ENCODE results near the gene SDSL. TPM values are rescaled to one million over a fixed set of nuclear protein-coding genes. Genes with fewer than 3 reads are reported as not detected.

The SDSL gene
- total and polyA plus RNA-seq, 8 donors, result 5.4 to 14.2 (median 9.6) TPM

GRCh38 chr12:113398346-113399290, 23.6 kb upstream of the SDSL start:
- Histone ChIP-seq H3K9me3 (no peaks in the 10 kb centered on the region), H3K4me3 (no peak overlapping the region), H3K27me3 (no peaks in the 10 kb centered on the region), H3K27ac (no peak overlapping the region), H3K4me1 (no peaks in the 10 kb centered on the region), H3K36me3 (no peaks in the 10 kb centered on the region)
- TF ChIP-seq, protein P1, sequence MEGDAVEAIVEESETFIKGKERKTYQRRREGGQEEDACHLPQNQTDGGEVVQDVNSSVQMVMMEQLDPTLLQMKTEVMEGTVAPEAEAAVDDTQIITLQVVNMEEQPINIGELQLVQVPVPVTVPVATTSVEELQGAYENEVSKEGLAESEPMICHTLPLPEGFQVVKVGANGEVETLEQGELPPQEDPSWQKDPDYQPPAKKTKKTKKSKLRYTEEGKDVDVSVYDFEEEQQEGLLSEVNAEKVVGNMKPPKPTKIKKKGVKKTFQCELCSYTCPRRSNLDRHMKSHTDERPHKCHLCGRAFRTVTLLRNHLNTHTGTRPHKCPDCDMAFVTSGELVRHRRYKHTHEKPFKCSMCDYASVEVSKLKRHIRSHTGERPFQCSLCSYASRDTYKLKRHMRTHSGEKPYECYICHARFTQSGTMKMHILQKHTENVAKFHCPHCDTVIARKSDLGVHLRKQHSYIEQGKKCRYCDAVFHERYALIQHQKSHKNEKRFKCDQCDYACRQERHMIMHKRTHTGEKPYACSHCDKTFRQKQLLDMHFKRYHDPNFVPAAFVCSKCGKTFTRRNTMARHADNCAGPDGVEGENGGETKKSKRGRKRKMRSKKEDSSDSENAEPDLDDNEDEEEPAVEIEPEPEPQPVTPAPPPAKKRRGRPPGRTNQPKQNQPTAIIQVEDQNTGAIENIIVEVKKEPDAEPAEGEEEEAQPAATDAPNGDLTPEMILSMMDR (IDR thresholded peaks at IDR 0.05), result no peak
- DNase-seq, result peak in 1 of 6 donors; percentile 31
- ATAC-seq, result no peak
- intact Hi-C loops (cut with DNase I), result no loop called here
- WGBS, 2 donors, result 59 to 71% methylated on average over 23 to 26 of the region's 26 CpGs
- FAIRE-seq, result no peak

DNA sequence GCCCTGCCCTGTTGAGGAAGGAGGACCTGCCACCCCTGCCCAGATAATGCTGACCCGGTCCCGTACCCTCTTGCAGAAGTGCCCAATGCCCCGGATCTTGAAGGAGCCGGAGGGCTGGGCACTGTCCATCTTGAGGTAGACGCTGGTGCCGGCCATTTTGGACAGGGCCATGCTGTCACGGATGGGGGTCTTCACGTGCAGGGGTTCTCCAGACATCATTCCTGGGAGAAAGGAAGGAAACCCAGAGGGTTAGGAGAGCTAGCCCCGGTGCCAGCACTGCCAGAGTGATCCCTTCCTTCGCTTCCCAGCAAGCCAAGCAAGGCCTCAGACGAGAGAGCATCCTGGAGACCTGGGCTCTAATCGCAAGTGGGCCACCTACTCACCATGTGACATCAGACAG, 22.7 kb upstream of the SDSL start:
- Histone ChIP-seq H3K4me3 (no peak overlapping the region), H3K4me1 (peaks cover 0 to 4% (median 0%) of the 10 kb centered on the region in 3 donors), H3K9me3 (no peaks in the 10 kb centered on the region), H3K27ac (no peak overlapping the region), H3K27me3 (no peaks in the 10 kb centered on the region), H3K36me3 (no peaks in the 10 kb centered on the region)
- intact Hi-C loops (cut with DNase I), result no loop called here
- 72 to 73% methylated on average over 12 of the region's 12 CpGs for WGBS, 2 donors
- ATAC-seq (no peak), DNase-seq (peak in 1 of 6 donors; percentile 42), FAIRE-seq (no peak)
- TF ChIP-seq, protein P1 (IDR thresholded peaks at IDR 0.05), result no peak

DNA sequence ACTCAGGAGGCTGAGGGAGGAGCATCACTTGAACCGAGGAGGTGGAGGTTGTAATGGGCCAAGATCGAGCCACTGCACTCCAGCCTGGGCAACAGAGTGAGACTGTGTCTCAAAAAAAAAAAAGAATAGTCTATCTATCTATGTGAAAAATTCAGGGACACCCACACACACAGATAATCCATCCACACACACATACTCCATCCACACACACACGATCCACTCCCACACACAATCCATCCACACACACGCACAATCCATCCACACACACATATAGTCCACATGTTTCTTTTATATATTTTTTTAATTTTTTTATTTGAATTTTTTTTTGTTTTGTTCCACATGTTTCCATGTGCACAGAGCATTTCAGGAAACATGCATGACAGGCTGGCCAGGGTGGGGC, 21.8 kb upstream of the SDSL start:
- FAIRE-seq (no peak), DNase-seq (no peak), ATAC-seq (no peak)
- H3K4me3 ChIP-seq, result no peak overlapping the region
- WGBS, 2 donors, result 73 to 83% methylated on average over 4 of the region's 4 CpGs
- intact Hi-C loops (cut with DNase I), result no loop called here
- no peaks in the 10 kb centered on the region for H3K9me3 ChIP-seq
- TF ChIP-seq, protein P1 (IDR thresholded peaks at IDR 0.05), result no peak
- H3K27ac ChIP-seq, result no peak overlapping the region
- H3K27me3 ChIP-seq, result no peaks in the 10 kb centered on the region
- peaks cover 0 to 4% (median 0%) of the 10 kb centered on the region in 3 donors for H3K4me1 ChIP-seq
- H3K36me3 ChIP-seq, result no peaks in the 10 kb centered on the region

DNA sequence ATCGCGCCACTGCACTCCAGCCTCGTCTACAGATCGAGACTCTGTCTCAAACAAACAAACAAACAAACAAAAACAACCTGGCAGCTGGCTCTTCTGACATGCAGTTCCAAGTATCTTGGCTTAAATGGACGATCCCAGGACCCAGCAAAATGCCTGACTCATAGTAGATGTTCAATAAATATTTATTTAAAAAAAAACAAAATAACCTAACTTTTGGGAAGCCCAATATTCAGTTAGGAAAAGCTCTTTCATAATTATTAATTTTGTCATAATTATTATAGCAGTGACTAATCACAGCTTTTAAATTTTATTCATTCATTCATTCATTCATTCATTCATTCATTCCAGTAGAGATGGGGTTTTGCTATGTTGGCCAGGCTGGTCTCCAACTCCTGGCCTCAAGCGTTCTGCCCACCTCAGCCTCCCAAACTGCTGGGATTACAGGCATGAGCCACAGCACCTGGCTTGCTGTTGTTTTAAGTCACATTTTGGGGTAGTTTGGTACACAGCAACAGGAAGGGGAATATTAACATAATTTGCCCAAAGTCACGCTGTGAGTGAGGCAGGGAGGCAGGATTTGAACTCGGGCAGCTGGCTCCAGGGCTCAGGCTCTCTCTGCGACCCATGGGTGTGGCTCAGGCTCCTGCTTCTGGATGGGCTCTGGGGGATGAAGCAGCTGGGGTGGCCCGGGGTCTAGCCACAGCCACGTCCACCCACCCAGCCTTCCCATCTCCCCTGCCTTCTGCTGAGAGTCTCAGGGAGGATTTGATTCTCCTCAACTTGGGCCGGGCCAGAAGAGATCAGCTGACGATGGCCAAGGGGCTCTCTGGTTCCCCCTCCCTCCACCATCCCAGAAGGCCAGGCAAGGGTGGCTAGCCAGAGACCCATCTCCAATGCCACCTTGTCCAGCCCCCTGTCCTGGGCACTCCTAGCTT, 20.8 kb upstream of the SDSL start:
- TF ChIP-seq, protein P1 (IDR thresholded peaks at IDR 0.05), result no peak
- no peak for ATAC-seq
- intact Hi-C loops (cut with DNase I), result no loop called here
- FAIRE-seq, result no peak
- H3K36me3 ChIP-seq, result no peaks in the 10 kb centered on the region
- H3K27me3 ChIP-seq, result no peaks in the 10 kb centered on the region
- 71 to 82% methylated on average over 12 to 13 of the region's 13 CpGs for WGBS, 2 donors
- DNase-seq, result peak in 1 of 6 donors; percentile 24
- H3K27ac ChIP-seq, result no peak overlapping the region
- H3K4me1 ChIP-seq, result peaks cover 0 to 4% (median 0%) of the 10 kb centered on the region in 3 donors
- no peak overlapping the region for H3K4me3 ChIP-seq
- H3K9me3 ChIP-seq, result no peaks in the 10 kb centered on the region
